SU-DHL-6 (cell line): ENCODE data around the gene WNT3A.

ENCODE experiments used
- CTCF ChIP-seq: fragments of 200-600 bp; sonication (generic); IDR thresholded peaks from one replicate; pipeline ENCODE4 v1.5.1; 2017; ENCODE audit warnings: antibody characterized with exemption, mild to moderate bottlenecking, low read length, moderate library complexity; ENCODE audit not compliant: insufficient read depth, poor library complexity, severe bottlenecking
- EZH2phosphoT487 ChIP-seq: fragments of 200-600 bp; sonication (generic), shearing (Covaris generic); conservative IDR thresholded peaks from 2 replicates; pipeline ENCODE4 v1.6.1; 2018; ENCODE audit warnings: mild to moderate bottlenecking, antibody characterized with exemption, low read length, moderate library complexity, mixed read lengths

- no peak for TF ChIP-seq CTCF
- no peak for TF ChIP-seq EZH2phosphoT487
Observed at GRCh38 chr1:228059634-228060457, 53.0 kb downstream of the WNT3A start.
